ENCODE measurements around the gene PRPF6.

- peak; percentile 68; the same call in 1 of the 2 replicates for TF ChIP-seq POLR2AphosphoS5 (IDR thresholded peaks at IDR 0.05; ENCODE audit: low read depth, low read length)
- no peak; the same call in 1 of the 2 replicates for TF ChIP-seq POLR2A (IDR thresholded peaks at IDR 0.05; ENCODE audit: low read depth, low read length)
Measured at GRCh38 chr20:63972312-63973159, 8.4 kb upstream of the PRPF6 start.
